A673 (cell line): ENCODE data around the gene SLC36A3. TPM values are rescaled to one million over a fixed set of nuclear protein-coding genes. Genes with fewer than 3 reads are reported as not detected.

Source experiments
- BruUV-seq: library from RNA; stranded (reverse); fragments of 400-500 nt; replicated peaks from 2 replicates; lab custom pipeline; 2021; lab: Mats Ljungman, UMichigan
- CTCF ChIA-PET: fragments of 300-600 bp; sonication (Branson Sonifier 250); formaldehyde crosslinking; loops from one replicate; lab custom pipeline; 2022; ENCODE audit warnings: antibody characterized with exemption; lab: Charles Lee
- POLR2A ChIA-PET: fragments of 300-600 bp; sonication (Branson Sonifier 250); formaldehyde crosslinking; loops from one replicate; lab custom pipeline; 2022; ENCODE audit warnings: antibody characterized with exemption; ENCODE audit not compliant: low non-redundant PET; lab: Charles Lee
- DNase-seq: peaks from one replicate; pipeline ENCODE4 v3.0.0-alpha.2; 2015; ENCODE audit warnings: low spot score
- H3K27ac ChIP-seq: fragments of 200-600 bp; sonication (generic); 2 replicates; pipeline ENCODE4 v1.5.1; 2016; ENCODE audit warnings: mixed run types, low read depth, mild to moderate bottlenecking, mixed read lengths, antibody characterized with exemption, low read length; ENCODE audit not compliant: poor library complexity, severe bottlenecking
- H3K27me3 ChIP-seq: fragments of 200-600 bp; sonication (generic); replicated peaks from 2 replicates; pipeline ENCODE4 v1.6.1; 2017; ENCODE audit warnings: mixed run types, low read depth, mild to moderate bottlenecking, mixed read lengths, antibody characterized with exemption, low read length; ENCODE audit not compliant: insufficient read depth, poor library complexity
- H3K36me3 ChIP-seq: fragments of 200-600 bp; sonication (generic); 2 replicates; pipeline ENCODE4 v1.6.1; 2016; ENCODE audit warnings: mixed run types, mild to moderate bottlenecking, mixed read lengths, antibody characterized with exemption, low read length; ENCODE audit not compliant: insufficient read depth, poor library complexity, severe bottlenecking
- H3K4me1 ChIP-seq: fragments of 200-600 bp; sonication (generic); 2 replicates; pipeline ENCODE4 v1.6.1; 2017; ENCODE audit warnings: mixed run types, mild to moderate bottlenecking, mixed read lengths, antibody characterized with exemption, low read length; ENCODE audit not compliant: insufficient read depth, poor library complexity, severe bottlenecking
- H3K4me3 ChIP-seq: fragments of 200-600 bp; sonication (generic); 2 replicates; pipeline ENCODE4 v1.5.1; 2016; ENCODE audit warnings: low read depth, mixed run types, mild to moderate bottlenecking, mixed read lengths, low read length; ENCODE audit not compliant: poor library complexity, severe bottlenecking
- H3K9me3 ChIP-seq: fragments of 200-600 bp; sonication (generic); 2 replicates; pipeline ENCODE4 v1.6.1; 2016; ENCODE audit warnings: mixed run types, low read depth, mild to moderate bottlenecking, mixed read lengths, antibody characterized with exemption, low read length; ENCODE audit not compliant: poor library complexity, severe bottlenecking
- EZH2 ChIP-seq: fragments of 200-600 bp; sonication (generic); IDR thresholded peaks from 2 replicates; pipeline ENCODE4 v1.6.1; 2017; ENCODE audit warnings: borderline replicate concordance, low read depth, mild to moderate bottlenecking, mixed read lengths, antibody characterized with exemption, low read length; ENCODE audit not compliant: poor library complexity, severe bottlenecking
- intact Hi-C: fragments of 100-400 bp; cut with micrococcal nuclease; formaldehyde crosslinking; loops from one replicate; pipeline ENCODE4 v1.10.0; 2022; ENCODE audit not compliant: unreplicated experiment
- total RNA-seq: library from RNA; stranded (reverse); gene quantifications from 2 replicates; pipeline ENCODE4 v1.2.3, GENCODE V29; 2021
- TF ChIP-seq, protein P1 (sequence below): fragments of 300-800, 200-600 bp; sonication (generic); conservative IDR thresholded peaks from 2 replicates; pipeline ENCODE4 v1.5.1; 2017; ENCODE audit warnings: low read depth, mild to moderate bottlenecking, antibody characterized with exemption, low read length, moderate library complexity, mixed read lengths

SLC36A3 gene
- total RNA-seq, 1 experiment from 2014 or later: not detected

DNA sequence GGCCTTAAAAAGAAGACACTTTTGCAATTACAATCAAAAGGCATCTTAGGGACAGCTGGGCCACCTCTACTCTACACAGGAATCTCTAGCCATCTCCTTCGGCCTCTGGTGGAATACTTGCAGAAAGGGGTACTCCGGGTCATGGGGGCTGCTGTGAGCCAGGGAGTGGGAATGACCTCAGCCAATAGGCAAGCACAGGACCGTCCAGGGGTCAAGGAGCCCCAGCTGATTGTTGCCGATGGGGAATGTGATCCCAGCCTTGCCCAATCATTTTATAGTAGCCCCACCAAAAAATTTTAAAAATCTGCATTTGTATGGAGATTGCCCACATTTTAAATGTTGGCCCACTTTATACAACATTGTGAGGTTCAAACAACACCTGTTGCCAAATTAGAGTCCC lies 16.9 kb upstream of the SLC36A3 start:
- CTCF ChIA-PET: interaction anchor here (0.6 kb wide), 1 partner anchor 13 kb away, joined by 4 read pairs; no protein-coding TSS in a partner anchor

DNA sequence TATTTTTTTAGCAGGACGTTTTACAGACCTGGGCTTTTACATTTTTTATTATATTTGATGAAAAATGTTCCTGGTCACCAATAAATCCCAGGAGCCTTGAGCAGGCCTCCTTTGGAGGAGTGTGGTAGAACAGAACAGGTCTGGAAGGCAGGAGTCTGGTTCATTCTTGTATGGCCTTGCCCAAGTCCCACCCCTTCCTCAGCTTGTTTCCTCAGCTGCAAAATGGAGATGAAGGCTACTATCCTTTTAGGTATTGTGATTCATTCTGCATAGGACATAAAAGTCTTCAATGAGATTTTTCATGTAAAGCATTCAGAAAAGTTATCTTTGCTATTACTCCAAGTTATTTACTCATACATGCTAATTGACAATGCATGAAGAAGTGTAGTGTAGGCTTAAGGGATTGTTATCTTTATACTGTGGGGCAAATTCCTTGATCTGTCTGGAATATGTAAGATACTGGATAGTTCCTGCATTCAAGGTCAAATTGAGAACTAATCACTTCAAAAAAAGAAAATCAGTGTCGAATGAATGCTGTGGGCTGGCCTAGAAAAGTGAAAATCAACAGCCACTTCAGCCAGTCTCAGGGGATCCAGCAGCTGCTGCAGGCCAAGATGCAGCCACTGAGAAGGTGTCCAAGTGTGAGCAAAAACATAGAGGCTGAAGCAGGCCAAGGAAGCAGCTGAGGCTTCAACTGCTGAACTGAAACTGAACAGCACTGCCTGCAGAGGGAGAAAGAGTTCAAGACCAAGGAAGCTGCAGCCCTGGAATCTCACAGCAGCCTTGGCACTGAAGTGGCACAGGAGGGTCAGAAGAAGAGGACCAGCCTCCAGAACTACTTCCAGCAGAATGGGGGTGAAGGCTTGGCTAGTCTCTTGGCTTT lies 15.5 kb upstream of the SLC36A3 start:
- DNase-seq: no peak
- BruUV-seq: no TSS peak
- no peak for TF ChIP-seq EZH2
- TF ChIP-seq, protein P1, sequence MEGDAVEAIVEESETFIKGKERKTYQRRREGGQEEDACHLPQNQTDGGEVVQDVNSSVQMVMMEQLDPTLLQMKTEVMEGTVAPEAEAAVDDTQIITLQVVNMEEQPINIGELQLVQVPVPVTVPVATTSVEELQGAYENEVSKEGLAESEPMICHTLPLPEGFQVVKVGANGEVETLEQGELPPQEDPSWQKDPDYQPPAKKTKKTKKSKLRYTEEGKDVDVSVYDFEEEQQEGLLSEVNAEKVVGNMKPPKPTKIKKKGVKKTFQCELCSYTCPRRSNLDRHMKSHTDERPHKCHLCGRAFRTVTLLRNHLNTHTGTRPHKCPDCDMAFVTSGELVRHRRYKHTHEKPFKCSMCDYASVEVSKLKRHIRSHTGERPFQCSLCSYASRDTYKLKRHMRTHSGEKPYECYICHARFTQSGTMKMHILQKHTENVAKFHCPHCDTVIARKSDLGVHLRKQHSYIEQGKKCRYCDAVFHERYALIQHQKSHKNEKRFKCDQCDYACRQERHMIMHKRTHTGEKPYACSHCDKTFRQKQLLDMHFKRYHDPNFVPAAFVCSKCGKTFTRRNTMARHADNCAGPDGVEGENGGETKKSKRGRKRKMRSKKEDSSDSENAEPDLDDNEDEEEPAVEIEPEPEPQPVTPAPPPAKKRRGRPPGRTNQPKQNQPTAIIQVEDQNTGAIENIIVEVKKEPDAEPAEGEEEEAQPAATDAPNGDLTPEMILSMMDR: no peak
- H3K36me3 ChIP-seq: no peaks in the 10 kb centered on the region
- POLR2A ChIA-PET: no interaction called here
- CTCF ChIA-PET: no interaction called here
- H3K9me3 ChIP-seq: no peaks in the 10 kb centered on the region
- intact Hi-C loops: loop anchor here (10.0 kb wide), 1 partner anchor 336 kb away; no protein-coding TSS in a partner anchor
- H3K4me3 ChIP-seq: no peak overlapping the region
- no peaks in the 10 kb centered on the region for H3K27me3 ChIP-seq
- H3K27ac ChIP-seq: no peak overlapping the region
- H3K4me1 ChIP-seq: no peaks in the 10 kb centered on the region

More for the DNA sequence above, 16.9 kb upstream of the SLC36A3 start:
- Histone ChIP-seq H3K36me3 (no peaks in the 10 kb centered on the region), H3K4me3 (no peak overlapping the region), H3K9me3 (no peaks in the 10 kb centered on the region), H3K27ac (no peak overlapping the region), H3K27me3 (no peaks in the 10 kb centered on the region), H3K4me1 (no peaks in the 10 kb centered on the region)
- POLR2A ChIA-PET: no interaction called here
- BruUV-seq: no TSS peak
- TF ChIP-seq EZH2: no peak
- TF ChIP-seq, protein P1: no peak
- intact Hi-C loops: no loop called here
- DNase-seq: no peak

DNA sequence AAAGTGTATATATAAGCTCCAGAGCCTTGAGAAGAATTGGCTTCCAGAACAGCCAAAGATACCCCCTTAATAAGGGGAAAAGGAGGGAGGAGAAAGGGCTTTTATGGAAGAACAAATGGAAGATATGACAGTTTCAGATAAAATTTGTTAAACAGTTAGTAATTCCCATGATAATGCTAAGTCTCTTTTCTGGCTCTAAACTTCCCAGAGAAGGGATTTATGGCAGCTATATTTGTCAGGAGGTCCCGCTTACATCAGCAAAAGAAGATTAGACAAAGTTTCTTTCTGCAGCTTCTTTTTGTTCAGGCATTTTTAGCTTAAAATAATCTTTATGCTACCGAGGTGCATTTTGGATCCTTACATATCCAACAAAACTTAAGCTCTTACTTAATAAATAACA lies 14.3 kb upstream of the SLC36A3 start:
- no TSS peak for BruUV-seq
- no peak for DNase-seq
- H3K9me3 ChIP-seq: no peaks in the 10 kb centered on the region
- H3K4me1 ChIP-seq: no peaks in the 10 kb centered on the region
- no peak overlapping the region for H3K27ac ChIP-seq
- no peaks in the 10 kb centered on the region for H3K27me3 ChIP-seq
- no peaks in the 10 kb centered on the region for H3K36me3 ChIP-seq
- TF ChIP-seq, protein P1: no peak
- TF ChIP-seq EZH2: no peak
- no peak overlapping the region for H3K4me3 ChIP-seq
- ChIA-PET CTCF (no interaction called here), POLR2A (no interaction called here)
- intact Hi-C loops: loop anchor here (10.0 kb wide), 1 partner anchor 337 kb away; no protein-coding TSS in a partner anchor
